T-helper 1 cell treated with Interleukin-12 subunit alpha and Interleukin-12 subunit beta and Interleukin-4 antibody, amounts not matched to agents 30 μg/mL and 1 μg/mL, for 36 hours (primary cell): ENCODE results near the gene NXN.
"Not testable (repeated sequence)": the region's sequence is repeated elsewhere in the genome, so short reads cannot be mapped to it uniquely, and the experiment has no call there.

ENCODE experiments used
- H3K27ac Mint-ChIP-seq: one replicate; pipeline ENCODE4 v1.8.0; 2021; ENCODE audit warnings: mild to moderate bottlenecking, mixed read lengths
- H3K27me3 Mint-ChIP-seq: one replicate; pipeline ENCODE4 v1.8.0; 2021; ENCODE audit warnings: low read depth, mixed read lengths
- H3K36me3 Mint-ChIP-seq: one replicate; pipeline ENCODE4 v1.8.0; 2021; ENCODE audit warnings: low read depth, mixed read lengths
- H3K4me1 Mint-ChIP-seq: one replicate; pipeline ENCODE4 v1.8.0; 2021; ENCODE audit warnings: low read depth, mixed read lengths
- H3K4me3 Mint-ChIP-seq: one replicate; pipeline ENCODE4 v1.8.0; 2021; ENCODE audit warnings: mild to moderate bottlenecking, moderate library complexity, mixed read lengths
- H3K9me3 Mint-ChIP-seq: one replicate; pipeline ENCODE4 v1.8.0; 2021; ENCODE audit warnings: mixed read lengths

Gene NXN

DNA sequence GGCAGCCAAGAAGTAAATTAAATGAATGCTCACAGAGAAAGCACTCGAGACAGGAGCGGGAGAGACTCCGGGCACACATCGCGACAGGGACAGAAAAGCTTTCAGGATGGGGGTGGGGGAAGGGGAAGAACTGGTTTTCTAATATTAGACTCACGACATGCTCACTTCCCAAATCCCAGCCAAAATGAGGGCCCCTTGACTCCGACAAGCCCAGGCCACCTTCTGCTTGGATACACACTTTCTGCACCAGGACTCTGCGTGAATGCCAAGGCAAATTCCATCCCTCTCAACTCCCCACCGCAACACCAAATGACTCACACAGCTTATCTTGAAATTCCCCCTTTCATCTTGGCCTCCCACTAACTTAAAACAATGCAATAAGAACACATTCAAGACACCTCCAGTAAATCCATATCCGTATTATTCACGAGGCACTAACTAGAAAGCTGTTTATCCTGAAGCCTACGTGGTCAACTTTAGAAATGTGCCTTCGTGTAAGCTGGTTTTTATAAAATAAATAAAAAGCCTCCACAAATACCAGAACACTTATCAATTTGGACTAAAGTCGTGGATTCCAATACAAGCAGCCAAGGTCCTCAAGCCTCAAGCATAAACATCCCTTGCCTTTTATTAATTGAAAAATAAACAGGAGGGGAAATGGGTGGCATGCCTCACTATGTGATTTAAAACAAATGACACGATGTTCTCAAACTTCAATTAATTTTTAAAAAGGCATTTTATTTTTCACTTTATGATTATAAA lies 46.1 kb downstream of the NXN start:
- Mint-ChIP-seq H3K4me3 (no peak overlapping the region), H3K27me3 (no peaks in the 10 kb centered on the region), H3K9me3 (no peaks in the 10 kb centered on the region), H3K36me3 (no peaks in the 10 kb centered on the region), H3K4me1 (no peaks in the 10 kb centered on the region), H3K27ac (no peak overlapping the region)

GRCh38 chr17:930258-930657 lies 49.3 kb downstream of the NXN start:
- H3K27me3 Mint-ChIP-seq: no peaks in the 10 kb centered on the region
- no peaks in the 10 kb centered on the region for H3K9me3 Mint-ChIP-seq
- no peak overlapping the region for H3K27ac Mint-ChIP-seq
- no peaks in the 10 kb centered on the region for H3K36me3 Mint-ChIP-seq
- H3K4me3 Mint-ChIP-seq: no peak overlapping the region
- no peaks in the 10 kb centered on the region for H3K4me1 Mint-ChIP-seq

- H3K9me3 Mint-ChIP-seq: no peaks in the 10 kb centered on the region
- no peaks in the 10 kb centered on the region for H3K27me3 Mint-ChIP-seq
- no peak overlapping the region for H3K27ac Mint-ChIP-seq
- no peaks in the 10 kb centered on the region for H3K4me1 Mint-ChIP-seq
- no peak overlapping the region for H3K4me3 Mint-ChIP-seq
- no peaks in the 10 kb centered on the region for H3K36me3 Mint-ChIP-seq
These were observed 50.0 kb downstream of the NXN start for GRCh38 chr17:929586-929985.

DNA sequence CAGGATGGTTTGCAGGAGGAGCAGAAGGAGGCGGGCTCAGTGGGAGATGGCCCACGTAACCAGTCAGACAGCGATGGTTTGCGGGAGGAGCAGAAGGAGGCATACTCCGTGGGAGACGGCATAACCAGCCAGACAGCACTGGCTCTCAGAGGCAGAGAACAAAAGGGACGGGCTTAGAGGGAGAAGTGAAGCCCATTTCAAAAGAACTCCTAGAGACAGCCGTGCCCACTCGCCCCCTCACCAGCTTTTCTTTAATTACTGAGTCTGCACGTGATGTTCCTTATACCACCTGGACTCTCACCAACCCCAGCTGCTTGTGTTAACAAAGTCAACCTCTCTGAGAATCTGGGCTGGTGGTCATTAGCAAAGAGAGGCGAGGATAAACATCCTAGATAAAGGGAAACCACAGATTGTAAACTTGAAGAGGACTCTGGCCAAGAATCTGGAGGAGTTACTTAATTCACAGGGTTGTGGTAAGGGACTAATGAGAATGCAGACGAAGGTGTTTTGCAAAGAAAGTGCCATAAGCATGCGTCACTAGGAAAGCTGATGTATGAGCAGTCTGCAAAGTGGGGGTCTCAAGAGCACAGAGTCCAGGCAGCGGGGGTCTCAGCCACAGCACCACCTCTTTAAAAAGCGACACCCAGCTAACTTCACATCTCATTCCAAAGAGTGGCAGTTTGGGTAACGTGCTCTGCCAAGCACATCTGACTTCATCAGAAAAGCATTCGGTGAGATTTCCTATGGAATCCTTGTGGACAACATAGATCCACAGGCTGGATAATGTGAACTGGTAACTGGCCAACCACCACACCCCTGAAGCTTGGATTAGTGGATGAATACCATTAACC lies 51.7 kb downstream of the NXN start:
- Mint-ChIP-seq H3K27me3 (no peaks in the 10 kb centered on the region), H3K4me3 (no peak overlapping the region), H3K4me1 (no peaks in the 10 kb centered on the region), H3K27ac (no peak overlapping the region), H3K9me3 (no peaks in the 10 kb centered on the region), H3K36me3 (no peaks in the 10 kb centered on the region)

- Mint-ChIP-seq H3K27me3 (no peaks in the 10 kb centered on the region), H3K9me3 (no peaks in the 10 kb centered on the region), H3K36me3 (no peaks in the 10 kb centered on the region), H3K4me1 (no peaks in the 10 kb centered on the region), H3K27ac (no peak overlapping the region), H3K4me3 (no peak overlapping the region)
These were observed 53.8 kb downstream of the NXN start for GRCh38 chr17:925817-926216.

- no peaks in the 10 kb centered on the region for H3K27me3 Mint-ChIP-seq
- no peak overlapping the region for H3K27ac Mint-ChIP-seq
- H3K4me3 Mint-ChIP-seq: no peak overlapping the region
- H3K36me3 Mint-ChIP-seq: no peaks in the 10 kb centered on the region
- no peaks in the 10 kb centered on the region for H3K4me1 Mint-ChIP-seq
- no peaks in the 10 kb centered on the region for H3K9me3 Mint-ChIP-seq
These were observed 54.7 kb downstream of the NXN start for GRCh38 chr17:924711-925475.

DNA sequence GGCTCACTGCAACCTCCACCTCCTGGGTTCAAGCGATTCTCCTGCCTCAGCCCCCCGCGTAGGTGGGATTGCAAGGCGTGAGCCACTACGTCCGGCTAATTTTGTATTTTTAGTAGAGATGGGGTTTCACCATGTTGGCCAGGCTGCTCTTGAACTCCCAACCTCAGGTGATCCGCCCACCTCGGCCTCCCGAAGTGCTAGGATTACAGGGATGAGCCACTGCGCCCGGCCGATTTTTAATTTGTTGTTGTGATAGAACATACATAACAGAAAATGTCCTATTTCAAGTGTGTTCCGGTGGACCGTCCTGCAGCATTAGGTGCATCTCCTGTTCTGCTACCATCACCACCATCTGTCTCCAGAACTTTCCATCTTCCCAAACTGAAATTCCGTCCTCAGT lies 55.3 kb downstream of the NXN start:
- H3K27ac Mint-ChIP-seq, H3K9me3 Mint-ChIP-seq, H3K4me3 Mint-ChIP-seq, H3K4me1 Mint-ChIP-seq, H3K36me3 Mint-ChIP-seq, H3K27me3 Mint-ChIP-seq: not testable (repeated sequence)

DNA sequence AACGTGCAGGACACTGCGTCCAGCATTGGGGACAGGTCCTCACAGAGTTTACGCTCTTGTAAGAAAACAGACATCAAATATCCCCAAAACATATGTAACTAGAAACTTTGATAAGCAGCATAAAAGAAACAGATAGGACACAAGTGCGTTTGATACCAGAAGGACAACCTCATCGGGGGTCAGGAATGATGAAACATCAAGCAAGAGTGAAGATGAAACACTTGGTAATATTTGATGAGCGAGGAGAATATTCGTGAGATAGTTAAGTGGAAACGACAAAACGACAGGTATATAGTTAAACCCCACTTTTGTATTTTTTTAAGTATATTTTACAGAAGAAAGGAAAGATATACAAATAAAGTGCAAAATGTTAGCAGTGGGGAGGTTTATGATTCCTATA lies 55.9 kb downstream of the NXN start:
- Mint-ChIP-seq H3K9me3 (no peaks in the 10 kb centered on the region), H3K4me1 (no peaks in the 10 kb centered on the region), H3K27me3 (no peaks in the 10 kb centered on the region), H3K4me3 (no peak overlapping the region), H3K27ac (no peak overlapping the region), H3K36me3 (no peaks in the 10 kb centered on the region)

DNA sequence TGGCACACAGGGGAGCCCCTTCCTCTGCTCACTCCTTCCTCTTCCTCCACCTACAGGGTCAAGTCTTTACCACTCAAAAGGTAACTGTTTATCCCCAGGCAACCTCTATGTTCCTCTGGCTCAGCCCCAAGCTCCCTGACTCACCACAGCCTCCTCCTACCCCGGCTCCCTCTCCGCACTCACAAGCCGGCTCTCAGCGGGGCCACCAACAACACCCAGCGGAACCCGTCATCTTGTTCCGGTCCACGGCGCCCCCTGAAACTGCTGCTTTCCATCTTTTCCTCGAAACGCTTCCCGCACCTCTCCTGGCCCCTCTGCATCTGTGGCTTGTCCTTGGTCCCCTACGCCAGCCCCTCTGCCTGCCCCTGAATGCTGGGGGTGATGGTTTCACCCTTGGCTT lies 58.4 kb downstream of the NXN start:
- no peak overlapping the region for H3K27ac Mint-ChIP-seq
- H3K4me3 Mint-ChIP-seq: no peak overlapping the region
- no peaks in the 10 kb centered on the region for H3K9me3 Mint-ChIP-seq
- no peaks in the 10 kb centered on the region for H3K36me3 Mint-ChIP-seq
- H3K27me3 Mint-ChIP-seq: no peaks in the 10 kb centered on the region
- no peaks in the 10 kb centered on the region for H3K4me1 Mint-ChIP-seq

- Mint-ChIP-seq H3K9me3 (no peaks in the 10 kb centered on the region), H3K4me1 (no peaks in the 10 kb centered on the region), H3K4me3 (no peak overlapping the region), H3K27ac (no peak overlapping the region), H3K36me3 (no peaks in the 10 kb centered on the region), H3K27me3 (no peaks in the 10 kb centered on the region)
These were observed 59.4 kb downstream of the NXN start for GRCh38 chr17:920190-920589.

DNA sequence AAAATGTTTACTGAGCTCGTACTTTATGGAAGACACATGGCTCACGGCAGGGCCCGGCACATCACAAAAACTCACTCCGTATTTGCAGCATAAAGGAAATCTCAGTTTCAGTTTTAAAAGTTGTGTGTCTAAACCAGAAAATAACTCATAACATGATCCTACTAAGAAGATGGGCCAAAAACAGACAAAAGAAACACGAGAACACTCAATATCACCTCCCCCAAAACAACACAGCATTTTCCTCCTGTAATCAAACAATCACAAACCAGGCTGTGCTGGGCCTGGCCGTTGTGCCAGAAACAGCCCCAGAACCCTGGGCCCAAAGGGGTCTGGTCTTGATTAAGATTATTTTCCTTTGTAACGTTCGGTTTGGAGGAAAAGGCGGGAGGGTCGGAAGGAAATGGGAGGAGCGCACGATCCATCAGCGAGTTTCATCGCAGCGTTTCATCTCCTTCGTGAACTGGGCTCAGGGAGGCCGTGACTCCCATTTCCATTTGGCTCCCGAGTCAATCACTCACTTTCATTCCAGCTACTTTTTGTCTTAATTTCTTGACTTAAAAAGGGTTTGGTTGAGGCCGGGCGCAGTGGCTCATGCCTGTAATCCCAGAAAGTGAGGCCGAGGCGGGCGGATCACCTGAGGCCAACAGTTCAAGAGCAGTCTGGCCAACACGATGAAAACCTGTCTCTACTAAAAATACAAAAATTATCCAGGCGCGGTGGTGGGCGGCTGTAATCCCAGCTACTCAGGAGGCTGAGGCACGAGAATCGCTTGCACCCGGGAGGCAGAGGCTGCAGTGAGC lies 61.4 kb downstream of the NXN start:
- no peaks in the 10 kb centered on the region for H3K9me3 Mint-ChIP-seq
- no peaks in the 10 kb centered on the region for H3K4me1 Mint-ChIP-seq
- no peaks in the 10 kb centered on the region for H3K36me3 Mint-ChIP-seq
- no peaks in the 10 kb centered on the region for H3K27me3 Mint-ChIP-seq
- no peak overlapping the region for H3K4me3 Mint-ChIP-seq
- H3K27ac Mint-ChIP-seq: no peak overlapping the region

GRCh38 chr17:917391-917811 lies 62.2 kb downstream of the NXN start:
- no peaks in the 10 kb centered on the region for H3K27me3 Mint-ChIP-seq
- no peak overlapping the region for H3K4me3 Mint-ChIP-seq
- no peaks in the 10 kb centered on the region for H3K9me3 Mint-ChIP-seq
- no peaks in the 10 kb centered on the region for H3K36me3 Mint-ChIP-seq
- no peaks in the 10 kb centered on the region for H3K4me1 Mint-ChIP-seq
- no peak overlapping the region for H3K27ac Mint-ChIP-seq

DNA sequence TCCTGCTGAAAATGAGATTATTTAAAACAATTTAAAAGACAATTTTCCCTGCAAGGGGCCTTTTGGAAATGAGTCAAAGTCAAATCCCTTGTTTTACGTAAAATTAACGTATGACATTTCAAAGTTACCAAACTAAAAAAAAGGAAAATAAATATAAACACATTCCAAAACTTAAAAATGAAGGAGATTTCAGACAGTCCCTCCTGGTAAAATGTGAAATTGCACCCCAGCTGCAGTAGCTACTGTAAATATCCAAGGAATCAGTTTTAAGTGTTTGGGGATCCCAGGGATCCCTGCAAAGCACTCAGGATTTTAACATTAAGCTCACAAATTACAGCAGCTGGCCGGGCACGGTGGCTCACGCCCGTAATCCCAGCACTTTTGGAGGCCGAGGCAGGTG lies 63.3 kb downstream of the NXN start:
- Mint-ChIP-seq H3K36me3 (no peaks in the 10 kb centered on the region), H3K4me1 (no peaks in the 10 kb centered on the region), H3K27me3 (no peaks in the 10 kb centered on the region), H3K27ac (no peak overlapping the region), H3K4me3 (no peak overlapping the region), H3K9me3 (no peaks in the 10 kb centered on the region)

DNA sequence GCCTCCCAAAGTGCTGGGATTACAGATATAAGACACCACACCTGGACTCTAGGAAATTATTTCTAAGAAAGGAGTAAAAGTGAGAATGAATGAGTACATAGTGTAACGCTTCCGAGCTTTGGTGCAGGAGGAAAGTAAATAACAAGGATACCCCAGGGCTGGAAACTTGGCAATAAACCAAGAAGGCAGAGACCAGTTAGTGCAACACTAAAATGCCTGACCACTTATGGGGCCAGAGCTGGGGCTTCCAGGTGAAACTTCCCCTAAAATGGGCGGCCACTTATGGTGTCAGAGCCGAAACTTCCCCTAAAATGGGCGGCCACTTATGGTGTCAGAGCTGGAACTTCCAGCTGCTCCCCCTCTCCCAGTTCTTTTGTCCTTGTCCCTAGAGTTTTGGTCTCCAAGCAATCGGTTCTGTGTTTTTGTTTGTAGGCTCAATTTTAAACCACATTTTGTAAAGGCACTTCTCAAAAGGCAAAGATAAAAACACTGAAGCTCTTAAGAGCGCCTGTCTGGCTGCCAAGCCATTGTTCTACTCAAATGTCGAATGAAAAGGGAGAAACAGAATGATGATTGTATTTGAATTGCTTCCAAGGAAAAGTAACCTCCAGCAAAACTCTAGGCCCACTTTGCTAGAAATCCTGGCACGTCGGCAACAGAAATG lies 63.9 kb downstream of the NXN start:
- Mint-ChIP-seq H3K4me3 (no peak overlapping the region), H3K36me3 (no peaks in the 10 kb centered on the region), H3K4me1 (no peaks in the 10 kb centered on the region), H3K9me3 (no peaks in the 10 kb centered on the region), H3K27me3 (no peaks in the 10 kb centered on the region), H3K27ac (no peak overlapping the region)
